Activated T-cell treated with anti-CD3 and anti-CD28 coated beads for 1 hour (primary cell): ENCODE measurements around the gene TSHZ1.

ENCODE experiments used
- DNase-seq: peaks from one replicate; pipeline ENCODE4 v3.0.0-alpha.2; 2020; ENCODE audit warnings: low read depth

The TSHZ1 gene

DNA sequence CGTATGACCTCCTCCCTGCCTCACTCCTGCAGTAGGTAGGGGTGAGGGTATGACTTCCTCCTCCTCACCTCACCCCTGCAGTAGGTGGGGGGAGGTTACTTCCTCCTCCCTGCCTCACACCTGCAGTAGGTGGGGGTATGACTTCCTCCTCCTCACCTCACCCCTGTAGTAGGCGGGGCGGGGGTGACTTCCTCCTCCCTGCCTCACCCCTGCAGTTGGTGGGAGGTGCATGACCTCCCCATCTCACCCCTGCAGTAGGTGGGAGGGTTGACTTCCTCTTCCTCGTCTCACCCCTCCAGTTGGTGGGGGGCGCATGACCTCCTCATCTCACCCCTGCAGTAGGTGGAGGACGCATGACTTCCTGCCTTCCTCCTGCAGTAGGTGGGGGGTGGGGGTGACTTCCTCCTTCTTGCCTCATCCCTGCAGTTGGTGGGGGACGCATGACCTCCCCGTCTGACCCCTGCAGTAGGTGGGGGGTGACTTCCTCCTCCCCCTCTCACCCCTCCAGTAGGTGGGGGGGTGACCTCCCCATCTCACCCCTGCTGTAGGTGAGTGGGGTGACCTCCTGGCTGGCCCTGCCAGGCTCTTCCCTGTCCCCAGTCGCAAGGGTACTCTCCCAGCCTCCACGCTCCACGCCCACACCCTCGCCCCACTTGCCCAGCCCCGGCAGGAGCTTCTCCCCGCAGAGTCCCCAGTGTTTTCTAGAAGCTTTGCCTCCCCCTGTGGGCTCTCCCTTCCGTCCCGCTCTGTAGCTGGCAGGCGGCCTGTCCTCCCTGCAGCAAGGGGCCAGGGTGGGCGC lies 39.3 kb downstream of the TSHZ1 start:
- DNase-seq, result no peak

- DNase-seq, result no peak
Measured at GRCh38 chr18:75250471-75250821, 39.8 kb downstream of the TSHZ1 start.

GRCh38 chr18:75251466-75251865 lies 40.9 kb downstream of the TSHZ1 start:
- DNase-seq, result no peak

- DNase-seq, result no peak
Measured at GRCh38 chr18:75252136-75252535, 41.5 kb downstream of the TSHZ1 start.

- no peak for DNase-seq
Measured at GRCh38 chr18:75253043-75253442, 42.4 kb downstream of the TSHZ1 start.

GRCh38 chr18:75253784-75254183 lies 43.2 kb downstream of the TSHZ1 start:
- no peak for DNase-seq

DNA sequence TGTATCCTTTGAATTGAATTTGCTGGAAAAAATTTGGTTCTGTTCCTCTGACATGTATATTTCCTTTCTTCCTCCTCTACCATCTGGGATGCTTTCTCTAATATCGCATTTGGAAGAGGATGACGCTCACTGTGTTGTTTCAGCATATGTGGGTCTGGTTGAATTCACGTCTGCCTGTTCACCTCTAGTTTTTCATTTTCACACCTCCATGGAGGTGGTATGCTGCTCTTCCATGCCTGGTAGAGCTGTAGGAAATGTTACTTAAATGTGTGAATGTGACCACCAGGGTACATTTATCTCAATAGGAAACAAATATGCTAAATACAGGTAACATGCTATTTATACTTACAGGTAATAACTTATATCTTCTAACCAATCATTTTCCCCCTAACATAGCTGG lies 44.5 kb downstream of the TSHZ1 start:
- no peak for DNase-seq

DNA sequence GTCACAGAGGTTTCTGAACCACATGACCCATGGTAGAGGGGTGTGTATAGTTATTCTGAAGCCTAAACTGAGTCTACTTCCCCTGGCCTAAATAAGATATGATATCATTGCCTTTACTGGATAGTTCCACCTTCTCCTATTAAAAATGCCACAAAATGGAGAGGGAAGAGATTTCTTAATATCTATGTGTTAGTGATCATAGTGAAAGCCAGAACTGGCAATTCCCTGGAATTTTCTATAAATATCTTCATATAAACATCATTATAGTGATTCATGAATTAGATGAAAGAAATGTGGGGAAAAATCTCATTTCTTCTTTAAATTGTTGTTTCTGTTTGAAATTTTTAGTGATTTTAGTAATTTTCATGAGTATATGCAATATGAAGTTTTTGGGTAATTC lies 45.8 kb downstream of the TSHZ1 start:
- DNase-seq, result no peak

DNA sequence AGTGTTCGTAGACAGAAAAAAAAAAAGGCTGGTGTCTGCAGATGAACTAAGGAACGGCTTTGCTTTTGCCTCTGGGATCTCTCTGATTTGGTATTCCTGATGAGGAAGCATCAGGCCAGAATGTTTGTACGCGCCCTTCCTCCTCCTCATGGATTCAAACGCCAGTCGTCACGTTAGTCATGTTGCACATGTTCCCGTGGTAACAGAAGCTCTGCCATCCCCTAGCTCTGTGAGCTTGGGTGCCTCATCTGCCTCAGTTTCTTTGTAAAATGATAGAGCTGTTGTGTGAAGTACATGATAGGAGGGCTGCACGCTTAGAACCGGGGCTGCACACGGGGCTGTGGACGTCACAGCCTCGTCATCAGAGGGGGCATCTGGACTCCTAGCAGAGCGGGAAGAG lies 47.0 kb downstream of the TSHZ1 start:
- no peak for DNase-seq

GRCh38 chr18:75261430-75262223 lies 51.0 kb downstream of the TSHZ1 start:
- no peak for DNase-seq

- DNase-seq, result no peak
Measured at GRCh38 chr18:75262511-75262910, 51.9 kb downstream of the TSHZ1 start.

- no peak for DNase-seq
Measured at GRCh38 chr18:75264195-75264594, 53.6 kb downstream of the TSHZ1 start.

- no peak for DNase-seq
Measured at GRCh38 chr18:75264926-75265597, 54.5 kb downstream of the TSHZ1 start.

GRCh38 chr18:75265872-75266271 lies 55.3 kb downstream of the TSHZ1 start:
- no peak for DNase-seq

GRCh38 chr18:75267643-75268363 lies 57.2 kb downstream of the TSHZ1 start:
- no peak for DNase-seq

DNA sequence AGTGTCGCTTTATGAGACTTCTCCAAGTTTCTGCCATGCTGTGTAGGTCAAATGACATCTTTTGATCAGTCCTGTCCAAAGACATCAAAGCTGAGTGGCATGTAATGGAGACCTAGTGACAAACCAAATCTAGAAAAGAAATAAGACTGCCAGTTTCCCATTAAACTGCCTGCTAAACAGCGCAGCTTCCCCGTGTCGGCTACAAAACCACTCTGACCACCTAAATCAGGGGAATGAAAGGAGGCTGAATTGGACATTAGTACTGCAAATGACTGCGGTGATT lies 57.7 kb downstream of the TSHZ1 start:
- DNase-seq, result no peak

GRCh38 chr18:75269124-75269680 lies 58.6 kb downstream of the TSHZ1 start:
- DNase-seq, result no peak

DNA sequence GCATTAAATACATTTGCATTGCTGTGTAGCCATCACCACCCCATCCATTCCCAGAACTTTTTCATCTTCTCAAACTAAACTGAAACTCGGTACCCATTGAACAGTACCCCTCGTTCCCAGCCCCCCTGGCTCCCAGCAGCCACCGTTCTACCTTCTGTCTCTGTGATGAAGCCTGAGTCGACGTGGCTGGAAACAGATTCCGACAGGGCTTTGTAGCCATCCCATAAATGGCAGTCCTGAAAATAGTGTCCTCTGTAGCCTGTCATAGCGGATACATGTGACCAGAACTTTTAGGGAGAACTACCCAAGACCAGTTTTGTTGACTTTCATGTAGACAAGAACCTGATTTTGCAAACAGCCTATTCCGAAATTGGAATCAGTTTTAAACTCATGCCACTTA lies 59.1 kb downstream of the TSHZ1 start:
- no peak for DNase-seq

DNA sequence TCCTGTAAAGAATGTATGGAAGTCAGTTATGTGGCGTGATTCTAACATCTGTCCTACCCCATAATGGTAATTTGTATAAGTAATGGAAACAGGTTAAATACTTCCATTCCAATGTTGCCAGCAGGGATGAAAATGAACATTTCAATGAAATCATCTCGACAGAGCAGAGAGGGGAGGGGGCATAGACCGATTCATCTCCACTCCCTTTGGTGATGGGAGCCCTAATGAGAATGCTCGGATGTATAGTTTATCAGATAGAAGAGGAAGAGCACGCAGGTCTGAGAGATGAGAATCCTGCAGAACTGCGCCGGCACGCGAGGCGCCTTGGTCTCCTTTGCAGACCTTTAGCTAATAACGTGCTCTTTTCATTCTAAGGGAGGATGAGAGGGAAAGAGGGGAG lies 61.4 kb downstream of the TSHZ1 start:
- DNase-seq, result no peak

- no peak for DNase-seq
Measured at GRCh38 chr18:75273817-75274216, 63.2 kb downstream of the TSHZ1 start.

- DNase-seq, result no peak
Measured at GRCh38 chr18:75275226-75275625, 64.6 kb downstream of the TSHZ1 start.
